Right renal pelvis (tissue), 4 donors: ENCODE data around the gene B3GALT6. TPM values are rescaled to one million over a fixed set of nuclear protein-coding genes. Genes with fewer than 3 reads are reported as not detected.

Source experiments
- DNase-seq, 4 donors: peaks; one replicate each; pipeline ENCODE4 v3.0.0-alpha.2; 2013; ENCODE audit warnings: low read depth in 4 of 4, low spot score in 3 of 4, missing footprints in 1 of 4
- polyA plus RNA-seq, 4 donors: library from polyadenylated mRNA; unstranded; fragments of 120-200 nt; gene quantifications; one replicate each; pipeline ENCODE4 v1.2.1, GENCODE V29; 2013; ENCODE audit not compliant: insufficient read length in 4 of 4

B3GALT6 gene
- polyA plus RNA-seq, 4 donors = 18.0 to 28.4 (median 20.6) TPM

DNA sequence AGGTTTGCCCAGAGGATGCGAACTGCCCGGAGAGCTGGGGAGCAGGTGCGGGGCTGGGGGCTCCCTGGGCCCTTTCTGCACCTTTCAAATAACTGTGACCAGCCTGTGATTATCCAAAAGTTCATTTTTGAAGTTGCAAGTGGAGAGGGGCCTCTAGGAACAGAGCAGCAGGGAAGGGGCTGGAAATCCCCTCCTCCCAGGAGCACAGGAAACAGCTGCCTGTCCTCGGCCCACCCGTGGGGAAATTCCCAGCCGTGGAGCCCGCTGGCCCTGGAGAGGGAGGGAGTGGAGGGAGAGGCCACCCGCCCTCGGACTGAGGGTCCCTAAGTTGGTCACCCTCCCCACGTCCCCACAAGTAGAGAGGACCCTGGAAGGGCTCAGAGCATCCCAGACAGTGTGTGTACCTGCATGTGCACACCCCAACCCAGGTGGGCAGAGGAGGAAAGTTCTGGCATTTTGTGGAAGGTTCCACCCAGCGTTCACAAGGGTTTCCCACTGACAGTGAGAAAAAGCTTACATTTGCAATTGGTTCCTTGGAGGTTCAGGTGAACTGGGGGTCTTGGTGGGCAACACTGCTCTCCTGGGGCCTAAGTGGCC is 16.9 kb upstream of the B3GALT6 start:
- no peak for DNase-seq

DNA sequence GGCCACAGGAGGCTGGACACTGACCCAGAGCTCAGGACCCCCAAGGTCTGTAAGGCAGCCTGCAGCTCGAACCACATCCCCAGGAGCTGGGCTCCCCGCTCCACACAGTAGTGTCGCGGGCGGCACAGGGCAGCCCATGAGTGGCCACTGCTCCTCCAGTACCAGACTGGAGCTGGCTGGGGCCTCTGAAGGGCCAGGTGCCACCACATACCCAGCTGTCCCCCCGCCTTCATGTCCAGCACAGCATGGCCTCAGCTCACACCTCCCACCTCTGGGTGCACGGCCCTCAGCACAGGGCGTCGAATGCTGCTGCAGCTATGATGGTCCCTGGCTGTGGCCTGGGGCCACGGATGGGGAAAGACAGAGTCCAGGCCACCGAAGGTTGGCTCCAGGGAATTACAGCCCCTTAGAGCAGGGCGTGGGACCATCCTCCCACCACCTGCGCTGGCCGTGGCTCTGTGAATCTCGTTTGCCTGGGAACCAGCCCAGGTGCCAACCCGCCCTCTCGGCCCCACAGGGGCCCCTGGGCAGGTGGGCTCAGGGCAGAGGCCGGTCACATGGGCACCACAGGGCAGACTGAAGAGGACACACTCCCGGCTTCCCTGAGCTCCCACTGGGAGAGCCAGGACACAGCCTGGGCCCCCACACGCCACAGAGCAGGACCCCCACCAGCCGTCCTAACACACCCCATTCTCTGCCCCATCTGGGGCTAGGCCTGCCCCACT is 16.0 kb upstream of the B3GALT6 start:
- no peak for DNase-seq

DNA sequence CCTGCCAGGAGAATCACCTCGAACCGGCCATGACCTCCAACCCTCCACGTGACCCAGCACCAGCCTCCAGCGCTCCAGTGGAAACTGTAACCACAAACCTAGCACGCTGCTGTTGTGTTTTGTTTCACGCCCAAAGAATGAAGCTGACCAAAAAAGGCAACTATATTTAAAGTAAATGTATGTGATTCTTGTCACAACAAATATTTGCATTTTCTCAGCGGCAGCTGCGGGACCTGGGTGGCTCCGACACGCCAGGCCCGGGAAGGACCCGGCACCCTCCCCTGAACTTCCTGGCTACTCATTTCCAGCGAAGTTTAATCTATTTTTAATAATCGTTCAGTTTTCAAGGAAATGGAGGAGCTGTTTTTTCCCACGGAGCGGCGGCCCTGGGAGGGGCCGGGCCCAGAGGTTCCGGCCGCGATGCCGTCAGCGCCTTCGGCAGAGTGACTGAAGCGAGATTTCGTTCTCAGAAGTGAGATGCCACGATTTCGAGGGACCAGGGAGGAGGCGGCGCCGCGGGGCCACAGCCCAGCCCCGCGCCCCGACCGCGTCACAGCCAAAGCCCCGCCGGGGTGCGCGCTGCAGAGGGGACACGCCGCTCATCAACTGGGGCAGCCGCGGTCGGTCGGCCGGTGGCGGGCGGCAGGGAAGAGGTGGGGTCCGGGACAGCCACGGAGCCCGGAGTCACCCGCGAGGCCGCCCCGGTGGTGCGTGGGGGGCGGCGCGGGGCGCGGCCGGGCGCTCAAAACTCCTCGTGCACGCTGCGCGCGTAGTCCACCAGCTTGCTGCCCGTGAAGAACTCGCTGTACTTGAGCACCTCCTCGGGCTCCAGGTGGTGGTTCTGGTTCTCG is 15.0 kb upstream of the B3GALT6 start:
- DNase-seq = no peak

DNA sequence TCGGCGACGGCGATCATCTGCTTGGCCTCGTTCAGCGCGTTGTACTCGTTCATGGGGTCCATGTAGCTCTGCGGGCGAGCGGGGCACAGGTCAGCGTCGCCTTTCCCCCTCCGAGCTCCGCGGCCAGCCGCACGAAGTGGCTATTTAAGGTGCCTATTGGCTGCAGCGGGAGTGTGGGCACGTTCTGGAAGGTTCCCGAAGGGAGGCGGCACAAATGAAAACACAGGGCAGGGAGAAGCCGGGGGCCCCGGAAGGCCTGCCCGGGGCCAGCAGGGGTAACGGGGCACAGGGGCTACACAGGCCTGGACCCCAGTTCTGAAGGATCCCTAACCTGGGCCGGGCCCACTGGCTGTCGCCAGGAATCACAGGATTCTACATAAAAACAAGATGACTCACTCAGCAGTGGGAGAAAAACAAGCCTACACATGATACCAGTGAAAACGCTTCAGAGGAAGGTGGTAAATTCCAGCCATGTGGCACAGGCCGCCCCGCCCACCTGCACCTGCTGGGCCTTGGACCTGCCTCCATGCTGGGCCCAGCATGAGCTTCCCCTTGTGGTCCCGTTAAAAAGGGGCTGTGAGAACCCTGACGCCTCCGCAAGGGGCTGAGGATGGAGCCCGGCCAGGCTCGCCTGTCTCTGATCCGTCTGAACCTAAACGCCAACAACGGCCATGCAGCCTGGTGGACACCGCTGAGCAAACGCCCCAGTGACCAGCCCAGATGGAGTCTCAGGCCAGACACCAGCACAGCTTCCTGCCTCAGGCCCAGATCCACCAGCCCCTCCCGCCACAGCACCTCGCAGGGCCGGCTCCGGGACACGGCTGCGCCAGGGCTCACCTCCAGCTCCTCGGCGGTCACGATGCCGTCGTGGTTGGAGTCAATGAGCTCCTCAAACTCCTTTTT is 14.2 kb upstream of the B3GALT6 start:
- DNase-seq = no peak

DNA sequence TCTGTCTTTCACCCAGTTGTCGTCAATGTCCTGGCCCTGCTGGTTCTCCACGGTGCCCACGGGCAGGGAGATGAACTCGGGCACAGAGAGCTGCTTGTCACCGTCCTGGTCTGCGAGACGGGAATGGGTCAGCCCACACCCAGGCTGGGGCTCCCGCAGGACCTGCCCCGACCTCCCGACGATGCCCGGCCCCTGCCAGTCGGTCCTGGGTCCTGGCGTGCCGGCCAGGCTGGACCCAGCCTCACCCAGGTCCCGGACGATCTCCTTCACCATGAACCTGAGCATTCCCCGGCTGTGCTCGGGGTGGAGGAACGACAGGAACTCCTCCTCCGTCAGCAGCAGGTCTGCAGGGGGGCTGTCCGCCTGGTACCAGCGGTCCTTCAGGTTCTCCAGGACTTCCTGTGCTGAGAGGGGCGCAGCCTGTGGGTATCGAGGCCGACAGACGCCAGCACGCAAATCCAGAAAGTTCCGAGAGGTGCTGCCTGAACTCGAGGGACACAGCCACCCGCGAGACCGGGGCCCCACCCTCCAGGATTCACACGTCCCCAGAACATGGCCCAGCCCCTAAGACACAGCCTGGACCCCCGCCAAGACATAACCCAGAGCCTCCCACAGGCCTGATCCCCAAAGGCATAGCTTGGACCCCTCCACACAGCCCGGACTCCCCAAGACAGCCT is 13.4 kb upstream of the B3GALT6 start:
- DNase-seq = no peak

DNA sequence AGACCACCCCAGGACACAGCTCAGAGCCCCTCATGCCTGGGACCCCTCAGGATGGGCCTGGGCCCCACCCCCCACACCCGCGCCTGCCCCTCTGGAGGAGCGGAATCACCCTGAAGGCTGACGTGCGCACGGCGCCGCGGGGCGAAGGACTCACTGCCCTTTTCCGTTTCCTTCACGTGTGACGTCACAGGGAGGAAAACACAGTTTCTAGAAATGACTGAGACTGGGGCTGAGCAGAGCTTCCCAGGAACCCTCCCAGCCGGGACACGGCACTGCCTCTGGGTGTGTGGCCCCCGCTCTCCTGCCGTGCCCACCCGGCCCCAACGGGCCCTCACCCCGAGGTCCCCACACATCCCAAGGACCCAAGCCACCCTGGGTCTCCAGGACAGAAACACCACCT is 12.7 kb upstream of the B3GALT6 start:
- DNase-seq = no peak

DNA sequence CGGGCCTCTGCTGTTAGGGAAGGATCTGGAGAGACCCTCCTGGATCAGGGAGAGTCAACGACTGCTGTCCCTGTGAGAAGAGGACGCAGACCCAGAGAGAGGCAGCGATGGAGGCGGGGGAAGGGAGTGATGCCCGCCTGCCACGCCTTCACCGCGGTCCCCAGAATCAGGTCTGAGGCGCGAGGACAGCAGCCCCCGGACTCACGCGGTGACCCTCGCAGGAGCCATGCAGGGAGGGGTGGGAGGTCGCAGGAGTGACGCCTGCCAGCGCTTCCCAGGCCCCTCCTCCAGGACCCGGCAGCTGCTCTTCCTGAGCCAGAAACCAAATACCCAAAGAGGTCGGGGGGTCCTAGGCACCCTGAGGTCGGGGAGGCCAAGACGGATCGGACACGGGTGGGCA is 11.8 kb upstream of the B3GALT6 start:
- no peak for DNase-seq

DNA sequence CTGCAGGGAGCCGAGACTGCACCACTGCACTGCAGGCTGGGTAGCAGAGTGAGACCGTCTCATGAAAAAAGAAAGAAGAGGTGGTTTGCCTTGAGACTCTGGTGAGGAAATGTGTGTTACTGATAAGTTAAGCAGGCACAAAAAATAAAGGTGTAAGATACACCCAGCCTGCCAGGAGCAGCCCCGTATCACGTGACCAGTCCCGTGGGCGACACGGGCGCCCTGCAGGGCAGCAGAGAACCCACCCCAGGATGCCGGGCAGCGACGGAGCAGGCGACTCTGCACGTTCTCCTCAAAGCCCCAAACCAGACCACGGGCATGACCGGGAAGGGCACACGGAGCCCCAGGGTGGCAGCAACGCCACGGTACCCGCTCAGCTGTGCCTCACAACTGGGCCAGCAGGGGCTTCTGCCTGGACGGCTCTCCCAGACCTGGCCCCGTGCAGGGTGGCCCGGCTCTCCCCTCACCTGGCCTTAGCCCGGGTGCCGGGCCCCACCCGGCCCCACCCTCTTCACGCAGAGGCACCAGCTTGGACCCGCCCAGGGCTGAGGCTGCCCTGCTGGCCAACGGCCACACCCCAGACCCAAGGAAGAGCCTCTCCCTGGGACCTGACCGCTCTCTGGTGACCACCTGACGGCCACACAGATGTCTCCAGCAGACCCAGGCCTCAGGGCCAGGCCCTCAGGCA is 10.0 kb upstream of the B3GALT6 start:
- DNase-seq = no peak

DNA sequence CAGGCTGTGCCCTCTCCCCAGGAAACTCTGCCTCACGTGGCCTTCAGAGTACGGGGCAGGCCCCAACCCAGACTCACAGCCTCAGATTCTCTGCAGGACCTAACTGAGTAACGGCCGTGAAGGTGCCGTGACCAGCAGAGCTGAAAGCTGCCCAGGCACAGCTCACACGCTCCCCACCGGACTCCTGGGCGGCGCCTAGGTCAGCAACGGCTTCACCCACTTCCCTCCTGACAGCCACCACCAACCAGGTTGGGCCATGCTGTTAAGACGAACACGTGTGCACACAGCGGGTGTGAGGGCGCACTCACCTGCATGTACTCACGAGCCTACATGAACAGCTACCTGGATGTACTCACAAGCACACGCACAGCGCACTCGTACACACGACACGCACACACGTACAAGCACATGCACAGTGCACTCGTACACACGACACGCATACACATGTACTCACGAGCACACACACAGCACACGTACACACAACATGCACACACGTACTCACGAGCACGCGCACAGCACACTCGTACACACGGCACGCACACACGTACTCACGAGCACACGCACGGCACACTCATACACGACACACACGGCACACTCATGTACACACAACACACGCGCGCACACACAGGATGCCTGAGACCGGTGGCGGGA is 9.3 kb upstream of the B3GALT6 start:
- no peak for DNase-seq

GRCh38 chr1:1223321-1223720 is 8.7 kb upstream of the B3GALT6 start:
- DNase-seq = no peak

DNA sequence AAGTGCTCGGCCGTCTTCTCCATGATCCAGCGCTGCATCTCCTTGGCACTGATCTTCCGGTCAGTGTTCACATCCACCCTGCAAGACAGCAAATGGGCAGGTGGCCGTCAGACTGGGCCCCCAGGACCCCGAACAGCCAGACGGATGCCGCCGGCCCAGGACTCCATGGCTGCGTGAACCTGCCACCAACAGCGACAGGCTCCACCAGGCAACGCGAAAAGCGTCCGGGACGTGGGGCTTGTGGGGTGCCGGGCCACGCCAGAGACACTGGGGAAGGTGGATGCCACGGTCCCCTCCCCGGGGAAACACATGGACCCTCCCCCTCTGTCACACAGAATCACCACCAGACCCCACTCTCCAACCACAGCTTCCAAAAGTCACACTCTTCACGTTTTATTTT is 8.1 kb upstream of the B3GALT6 start:
- no peak for DNase-seq

DNA sequence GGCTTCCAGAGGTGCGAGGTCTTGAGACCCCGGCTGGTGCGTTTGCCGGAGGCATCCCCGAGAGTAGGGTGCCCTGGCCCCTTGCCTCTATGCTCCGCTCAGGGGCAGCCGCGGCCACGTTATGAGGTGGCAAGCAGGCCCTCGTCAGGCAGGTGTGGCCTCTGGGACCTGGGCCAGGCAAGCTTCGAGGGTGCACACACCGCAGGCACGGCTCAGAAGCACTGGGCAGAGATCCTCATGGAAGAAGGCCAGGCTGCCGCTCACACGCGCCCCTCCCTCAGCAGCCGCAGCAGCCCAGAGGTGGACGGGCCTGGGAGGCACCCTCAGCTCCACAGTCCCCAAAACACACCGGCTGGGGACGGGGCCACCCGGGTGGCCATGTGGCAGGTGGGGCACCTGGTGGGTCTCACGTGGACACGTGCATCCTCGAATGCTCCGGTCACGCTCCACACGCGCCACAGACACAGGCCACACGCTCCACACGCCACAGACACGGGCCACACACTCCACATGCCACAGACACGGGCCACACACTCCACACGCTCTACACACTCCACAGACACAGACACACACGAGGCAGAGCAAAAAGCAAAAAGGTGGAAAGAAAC is 6.7 kb upstream of the B3GALT6 start:
- no peak for DNase-seq

DNA sequence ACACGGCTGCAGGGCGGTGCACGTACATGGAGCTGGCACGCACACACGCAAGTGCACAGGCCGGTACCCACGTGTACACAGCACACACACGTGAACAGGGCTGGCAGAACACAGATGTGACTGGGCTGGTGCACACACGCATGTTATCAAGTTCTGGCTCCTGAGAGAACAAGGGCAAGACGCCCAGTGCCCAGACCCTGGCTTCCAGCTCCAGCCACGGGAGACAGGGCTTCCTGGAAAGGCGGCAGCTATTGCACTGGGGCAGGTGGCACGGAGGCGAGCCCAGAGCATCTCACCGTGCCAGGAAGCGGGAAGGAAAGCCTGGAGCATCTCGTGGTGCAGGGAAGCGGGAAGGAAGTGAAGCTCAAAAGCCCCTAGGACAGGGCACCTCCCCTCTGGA is 6.1 kb upstream of the B3GALT6 start:
- no peak for DNase-seq

GRCh38 chr1:1226566-1227362 is 5.3 kb upstream of the B3GALT6 start:
- no peak for DNase-seq

DNA sequence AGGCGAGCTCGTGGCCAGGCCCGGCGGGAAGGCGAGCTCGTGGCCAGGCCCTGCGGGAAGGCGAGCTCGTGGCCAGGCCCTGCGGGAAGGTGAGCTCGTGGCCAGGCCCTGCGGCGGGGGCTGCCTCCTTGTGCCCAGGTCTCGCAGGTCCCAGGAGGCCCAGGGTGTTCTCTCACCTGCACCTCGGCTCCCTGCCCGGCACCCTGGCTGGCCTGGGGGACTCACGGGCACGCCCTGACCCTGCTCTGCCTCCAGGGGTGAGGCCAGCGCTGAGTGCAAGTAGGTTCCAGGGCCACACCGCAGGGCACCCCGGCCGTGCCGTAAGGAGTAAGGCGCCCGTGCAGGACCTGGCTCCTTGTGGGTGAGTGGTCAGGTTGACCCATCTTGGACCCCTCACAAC is 4.7 kb upstream of the B3GALT6 start:
- DNase-seq = no peak

DNA sequence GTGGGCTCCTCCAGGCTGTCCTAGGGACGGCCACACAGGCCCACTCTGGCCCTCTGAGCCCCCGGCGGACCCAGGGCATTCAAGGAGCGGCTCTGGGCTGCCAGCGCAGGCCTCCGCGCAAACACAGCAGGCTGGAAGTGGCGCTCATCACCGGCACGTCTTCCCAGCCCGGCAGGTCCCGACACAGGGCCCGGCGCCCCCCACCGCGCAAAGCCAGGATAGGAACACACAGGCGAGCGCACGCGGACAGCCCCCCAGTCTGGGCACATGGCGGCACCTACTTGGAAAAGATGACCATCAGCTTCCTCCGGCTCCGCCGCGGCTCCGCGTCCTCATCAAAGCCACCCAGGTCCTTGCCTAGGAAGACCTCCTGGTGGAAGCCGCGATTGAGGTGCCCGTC is 3.9 kb upstream of the B3GALT6 start:
- no peak for DNase-seq

DNA sequence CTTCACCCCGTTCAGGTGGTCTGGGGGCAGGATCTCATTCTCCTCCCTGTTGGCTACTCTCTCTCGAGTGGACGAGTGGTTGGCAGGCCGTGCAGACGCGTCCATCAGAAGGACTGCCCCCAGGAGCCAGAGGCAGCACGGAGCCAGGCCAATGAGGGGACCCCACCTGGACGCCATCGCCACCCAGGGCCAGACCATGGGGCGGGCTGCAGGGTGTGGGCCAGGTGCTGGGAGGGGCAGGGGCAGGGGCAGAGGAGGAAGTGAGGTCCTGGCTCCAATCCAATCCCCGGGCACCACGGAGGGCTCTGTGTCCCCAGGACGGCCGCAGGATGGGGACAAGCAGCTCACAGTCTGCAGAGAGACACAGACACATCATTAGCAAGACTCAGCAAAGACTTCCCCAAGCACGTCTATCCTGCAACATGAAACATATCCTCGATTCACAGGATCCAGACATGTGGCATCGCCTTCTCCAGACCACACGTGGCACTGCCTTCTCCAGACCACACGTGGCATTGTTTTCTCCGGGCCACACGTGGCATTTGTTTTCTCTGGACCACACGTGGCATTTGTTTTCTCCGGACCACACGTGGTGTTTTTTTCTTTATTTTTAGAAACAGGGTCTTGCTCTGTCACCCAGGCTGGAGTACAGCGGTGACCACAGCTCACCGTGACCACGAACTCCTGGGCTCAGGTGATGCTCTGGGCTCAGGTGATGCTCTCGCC is 3.3 kb upstream of the B3GALT6 start:
- no peak for DNase-seq
